HepG2 (cell line): ENCODE data around the gene DOP1B. TPM values are rescaled to one million over a fixed set of nuclear protein-coding genes. Genes with fewer than 3 reads are reported as not detected.

Source experiments
- ATAC-seq: fragments of 200-7000 bp; cut with Tn5 transposase; 3 replicates; pipeline ENCODE4 v1.9.1; 2020; ENCODE audit warnings: mild to moderate bottlenecking, moderate library complexity
- BruUV-seq: library from RNA; stranded (reverse); fragments of 400-500 nt; replicated peaks from 2 replicates; lab custom pipeline; 2021; lab: Mats Ljungman, UMichigan
- CTCF ChIA-PET: fragments of 300-600 bp; formaldehyde crosslinking; extraction: SDS; loops from one replicate; lab custom pipeline; 2021; ENCODE audit warnings: low total read pairs, inconsistent platforms, low intra/inter-chr PET ratio; lab: Yijun Ruan, JAX
- POLR2A ChIA-PET: fragments of 350-600 bp; sonication (Branson Sonifier 250); formaldehyde crosslinking; loops from one replicate; lab custom pipeline; 2020; ENCODE audit warnings: antibody characterized with exemption, inconsistent platforms; lab: Yijun Ruan, JAX
- DNase-seq: peaks from one replicate; pipeline ENCODE4 v3.0.0-alpha.2; 2015; ENCODE audit warnings: low spot score
- FAIRE-seq: peaks from 3 replicates; lab custom pipeline; 2011; peaks lifted over from hg19 to GRCh38; lab: Jason Lieb, UNC
- H2AFZ ChIP-seq: one replicate; pipeline ENCODE4 v1.6.1; 2011; ENCODE audit warnings: low read length, inconsistent platforms
- H3K27ac ChIP-seq: fragments of 300-600 bp; 3 replicates; pipeline ENCODE4 v1.8.0; 2011; ENCODE audit warnings: mixed run types, mild to moderate bottlenecking, mixed read lengths, low read length, inconsistent platforms; ENCODE audit not compliant: insufficient read depth; ENCODE audit errors: extremely low read length
- H3K27me3 ChIP-seq, 2 experiments: fragments of 200-600 bp in 1 of 2; 2 replicates in 1 of 2; 3 replicates in 1 of 2; pipeline versions ENCODE4 v1.6.0 to v1.8.0; 2011; ENCODE audit warnings: low read length in 2 of 2, mild to moderate bottlenecking in 2 of 2, moderate library complexity in 2 of 2, inconsistent platforms in 1 of 2; ENCODE audit not compliant: insufficient read depth in 2 of 2, control insufficient read depth in 1 of 2
- H3K36me3 ChIP-seq, 2 experiments: fragments of 200-600 bp in 1 of 2; replicated peaks in 1 of 2; 2 replicates in 1 of 2; 3 replicates in 1 of 2; pipeline versions ENCODE4 v1.5.1 to v1.8.0; 2011; ENCODE audit warnings: low read length in 2 of 2, inconsistent platforms in 1 of 2; ENCODE audit not compliant: insufficient read depth in 2 of 2, control insufficient read depth in 1 of 2
- H3K4me1 ChIP-seq: 2 replicates; pipeline ENCODE4 v1.5.1; 2012; ENCODE audit warnings: low read length, inconsistent platforms; ENCODE audit not compliant: insufficient read depth
- H3K4me2 ChIP-seq: 2 replicates; pipeline ENCODE4 v1.6.0; 2011; ENCODE audit warnings: low read depth, low read length, inconsistent platforms
- H3K4me3 ChIP-seq, 3 experiments: fragments of 200-600 bp in 1 of 3; sonication (generic), shearing (Covaris generic) in 1 of 3; replicated peaks in 1 of 3; 2 replicates each; pipeline ENCODE4 v1.5.1; 2011 to 2016; ENCODE audit warnings: low read length in 3 of 3, inconsistent platforms in 2 of 3, low read depth in 2 of 3, mild to moderate bottlenecking in 2 of 3, control low read depth in 1 of 3, mixed read lengths in 1 of 3; ENCODE audit not compliant: insufficient read depth in 1 of 3
- H3K79me2 ChIP-seq: one replicate; pipeline ENCODE4 v1.6.1; 2011; ENCODE audit warnings: low read length, inconsistent platforms; ENCODE audit not compliant: insufficient read depth
- H3K9ac ChIP-seq: 2 replicates; pipeline ENCODE4 v1.6.0; 2011; ENCODE audit warnings: mild to moderate bottlenecking, low read depth, low read length, inconsistent platforms; ENCODE audit not compliant: insufficient read depth
- H3K9me3 ChIP-seq: 2 replicates; pipeline ENCODE4 v1.5.1; 2012; ENCODE audit warnings: mild to moderate bottlenecking, low read length
- H4K20me1 ChIP-seq: 2 replicates; pipeline ENCODE4 v1.6.0; 2011; ENCODE audit warnings: inconsistent platforms, mild to moderate bottlenecking, low read length, moderate library complexity; ENCODE audit not compliant: insufficient read depth
- CBX5 ChIP-seq: sonication (generic); formaldehyde crosslinking; IDR thresholded peaks from 2 replicates; pipeline ENCODE4 v1.4.0; 2020; ENCODE audit warnings: missing genetic modification reagents, borderline replicate concordance
- CHD2 ChIP-seq: IDR thresholded peaks from 2 replicates; pipeline ENCODE4 v1.6.1; 2011; ENCODE audit warnings: low read depth, low read length, improper control_type of control experiment
- KLF11 ChIP-seq: IDR thresholded peaks from 2 replicates; pipeline ENCODE4 v1.6.1; 2016; ENCODE audit warnings: missing compliant biosample characterization
- RXRA ChIP-seq: sonication (generic); formaldehyde crosslinking; IDR thresholded peaks from 2 replicates; pipeline ENCODE4 v1.5.1; 2020; ENCODE audit warnings: missing genetic modification reagents
- ZFY ChIP-seq: sonication (generic); formaldehyde crosslinking; IDR thresholded peaks from 2 replicates; pipeline ENCODE4 v1.4.0; 2020; ENCODE audit warnings: missing genetic modification reagents
- ZNF558 ChIP-seq: sonication (generic); formaldehyde crosslinking; IDR thresholded peaks from 2 replicates; pipeline ENCODE4 v1.9.0; 2022; ENCODE audit warnings: mild to moderate bottlenecking, missing genetic modification reagents, borderline replicate concordance
- ZNF761 ChIP-seq: sonication (generic); formaldehyde crosslinking; conservative IDR thresholded peaks from 2 replicates; pipeline ENCODE4 v1.4.0; 2020; ENCODE audit warnings: mild to moderate bottlenecking, missing genetic modification reagents
- ZNF816 ChIP-seq: sonication (generic); formaldehyde crosslinking; IDR thresholded peaks from 2 replicates; pipeline ENCODE4 v1.8.0; 2022; ENCODE audit warnings: missing genetic modification reagents, mild to moderate bottlenecking, borderline replicate concordance
- WGBS: methylation state at CpG from one replicate; pipeline ENCODE4 v1.1.6; 2017; ENCODE audit warnings: low lambda C conversion rate; 5-methylcytosine and 5-hydroxymethylcytosine counted together
- in situ Hi-C: cut with HindIII; loops from 2 replicates; pipeline ENCODE4 v1.10.0; 2017; ENCODE audit warnings: low pct_unique_long_range_greater_than_20kb; ENCODE audit not compliant: extremely low pct_ligation_motif_present
- intact Hi-C: fragments of 100-400 bp; cut with micrococcal nuclease; formaldehyde crosslinking; loops from one replicate; pipeline ENCODE4 v1.10.0; 2022; ENCODE audit not compliant: unreplicated experiment
- polyA plus RNA-seq, 8 experiments: library from polyadenylated mRNA; depleted of rRNA in 3 of 8; stranded (reverse) in 7 of 8; unstranded in 1 of 8; fragments of >200 nt; fragmentation: Illumina TruSeq in 4 of 8; extraction: Trizol in 4 of 8; gene quantifications; 2 replicates each; pipeline versions ENCODE4 v1.2.1 to v1.2.3, GENCODE V29; 2011 to 2016; ENCODE audit warnings: low read depth in 4 of 8, missing spikeins in 1 of 8, mixed read lengths in 1 of 8; ENCODE audit not compliant: insufficient read depth in 1 of 8
- total RNA-seq, 5 experiments: library from RNA; depleted of rRNA; stranded (reverse); fragments of >200 nt; fragmentation: Illumina TruSeq; extraction: Trizol; gene quantifications; 2 replicates each; pipeline ENCODE4 v1.2.3, GENCODE V29; 2016; ENCODE audit warnings: low read depth in 1 of 5
- TF ChIP-seq, protein P1 (sequence below): fragments of 450-650 bp; IDR thresholded peaks from 2 replicates; pipeline ENCODE4 v1.6.1; 2016
- TF ChIP-seq, protein P2 (sequence below): sonication (generic); formaldehyde crosslinking; IDR thresholded peaks from 2 replicates; pipeline ENCODE4 v1.4.0; 2020; ENCODE audit warnings: missing genetic modification reagents
- TF ChIP-seq, protein P3 (sequence below): sonication (generic); formaldehyde crosslinking; IDR thresholded peaks from 2 replicates; pipeline ENCODE4 v1.4.0; 2020; ENCODE audit warnings: missing genetic modification reagents

Gene DOP1B
- total and polyA plus RNA-seq, 2 of the 13 experiments (the other 11 are each of a cell fraction or from before 2014, with no cell fraction given): 2.8 to 3.2 TPM

DNA sequence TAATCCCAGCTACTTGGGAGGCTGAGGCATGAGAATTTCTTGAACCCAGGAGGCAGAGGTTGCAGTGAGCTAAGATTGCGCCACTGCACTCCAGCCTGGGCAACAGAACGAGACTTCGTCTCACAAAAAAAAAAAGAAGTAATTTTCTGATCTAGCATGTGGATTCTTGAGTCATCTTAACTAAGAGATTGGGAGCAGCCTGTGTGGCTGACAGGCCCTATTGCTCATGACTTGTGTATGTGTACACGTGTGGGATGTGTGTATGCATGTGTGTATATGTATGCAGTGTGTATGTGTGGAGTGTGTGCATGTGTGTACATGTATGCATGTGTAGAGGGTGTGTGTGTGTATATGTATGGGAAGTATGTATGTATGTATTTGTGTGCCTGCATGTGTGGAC, 29.5 kb downstream of the DOP1B start:
- Histone ChIP-seq H3K9me3 (no peaks in the 10 kb centered on the region), H3K79me2 (no peaks in the 10 kb centered on the region), H3K27ac (no peak overlapping the region), H3K9ac (no peak overlapping the region), H4K20me1 (no peaks in the 10 kb centered on the region), H3K4me3 (no peak overlapping the region), H3K4me1 (peaks cover 16% of the 10 kb centered on the region), H3K4me2 (no peak overlapping the region), H3K27me3 (no peaks in the 10 kb centered on the region), H3K36me3 (no peaks in the 10 kb centered on the region; a peak in 2 of 5 replicates), H2AFZ (no peak overlapping the region)
- intact Hi-C loops: no loop called here
- FAIRE-seq (no peak), DNase-seq (no peak), ATAC-seq (no peak)
- TF ChIP-seq RXRA (CRISPR knock-in tag): no peak
- TF ChIP-seq, protein P1, sequence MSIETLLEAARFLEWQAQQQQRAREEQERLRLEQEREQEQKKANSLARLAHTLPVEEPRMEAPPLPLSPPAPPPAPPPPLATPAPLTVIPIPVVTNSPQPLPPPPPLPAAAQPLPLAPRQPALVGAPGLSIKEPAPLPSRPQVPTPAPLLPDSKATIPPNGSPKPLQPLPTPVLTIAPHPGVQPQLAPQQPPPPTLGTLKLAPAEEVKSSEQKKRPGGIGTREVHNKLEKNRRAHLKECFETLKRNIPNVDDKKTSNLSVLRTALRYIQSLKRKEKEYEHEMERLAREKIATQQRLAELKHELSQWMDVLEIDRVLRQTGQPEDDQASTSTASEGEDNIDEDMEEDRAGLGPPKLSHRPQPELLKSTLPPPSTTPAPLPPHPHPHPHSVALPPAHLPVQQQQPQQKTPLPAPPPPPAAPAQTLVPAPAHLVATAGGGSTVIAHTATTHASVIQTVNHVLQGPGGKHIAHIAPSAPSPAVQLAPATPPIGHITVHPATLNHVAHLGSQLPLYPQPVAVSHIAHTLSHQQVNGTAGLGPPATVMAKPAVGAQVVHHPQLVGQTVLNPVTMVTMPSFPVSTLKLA: peak; percentile 53; the same call in 1 of the 2 replicates
- in situ Hi-C loops: no loop called here
- BruUV-seq: no TSS peak
- ChIA-PET POLR2A (no interaction called here), CTCF (no interaction called here)
- 97% methylated on average over 4 of the region's 4 CpGs for WGBS

DNA sequence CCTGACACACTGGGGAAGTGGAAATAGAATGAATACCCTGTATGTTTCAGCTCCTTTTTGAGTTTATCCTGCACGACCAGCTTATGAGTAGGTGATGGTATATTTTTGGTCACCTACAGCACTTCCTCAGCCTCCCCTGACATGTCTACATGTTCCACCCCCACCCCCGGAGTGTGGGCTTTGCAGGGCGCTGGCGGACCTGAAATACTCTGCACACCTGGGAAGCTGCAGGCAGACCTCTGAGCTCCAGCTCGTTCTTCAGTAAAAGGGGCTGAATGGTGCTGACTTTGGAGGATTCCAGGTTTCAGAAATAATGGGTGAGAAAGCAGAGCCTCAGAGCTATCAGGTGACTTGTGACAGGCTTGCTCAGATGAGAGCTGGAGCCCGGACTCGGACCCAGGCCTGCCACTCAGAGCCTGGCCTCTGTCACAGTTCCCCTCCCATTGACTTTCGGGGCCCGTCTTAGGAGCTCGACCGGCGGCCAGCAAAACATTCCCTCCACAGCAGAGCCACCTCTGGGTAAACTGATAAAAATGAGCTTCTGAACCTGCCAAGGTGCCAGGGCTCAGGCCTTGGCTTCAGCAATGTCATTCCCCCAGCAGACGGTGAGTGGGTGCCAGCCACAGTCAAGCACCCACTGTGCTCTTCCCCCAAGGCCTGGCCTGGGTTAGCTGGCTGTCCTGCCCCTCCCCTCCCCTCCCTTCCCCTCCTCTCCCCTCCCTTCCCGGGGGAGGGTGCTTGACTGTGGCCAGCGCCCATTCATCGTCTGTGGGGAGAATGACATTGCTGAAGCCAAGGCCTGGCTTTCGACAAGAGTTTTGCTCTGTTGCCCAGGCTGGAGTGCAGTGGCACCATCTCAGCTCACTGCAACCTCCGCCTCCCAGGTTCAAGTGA, 30.1 kb downstream of the DOP1B start:
- no peak overlapping the region for H3K9ac ChIP-seq
- WGBS: 97% methylated on average over 4 of the region's 18 CpGs
- no TSS peak for BruUV-seq
- H3K9me3 ChIP-seq: no peaks in the 10 kb centered on the region
- ATAC-seq (no peak), FAIRE-seq (no peak), DNase-seq (no peak)
- H2AFZ ChIP-seq: no peak overlapping the region
- H3K4me3 ChIP-seq: no peak overlapping the region
- CTCF ChIA-PET: no interaction called here
- no peaks in the 10 kb centered on the region for H3K27me3 ChIP-seq
- POLR2A ChIA-PET: no interaction called here
- H3K27ac ChIP-seq: no peak overlapping the region
- intact Hi-C loops: no loop called here
- peaks cover 16% of the 10 kb centered on the region for H3K4me1 ChIP-seq
- no peak overlapping the region for H3K4me2 ChIP-seq
- H3K79me2 ChIP-seq: no peaks in the 10 kb centered on the region
- H3K36me3 ChIP-seq: no peaks in the 10 kb centered on the region; a peak in 1 of 5 replicates
- H4K20me1 ChIP-seq: no peaks in the 10 kb centered on the region
- in situ Hi-C loops: no loop called here
- TF ChIP-seq, protein P2, sequence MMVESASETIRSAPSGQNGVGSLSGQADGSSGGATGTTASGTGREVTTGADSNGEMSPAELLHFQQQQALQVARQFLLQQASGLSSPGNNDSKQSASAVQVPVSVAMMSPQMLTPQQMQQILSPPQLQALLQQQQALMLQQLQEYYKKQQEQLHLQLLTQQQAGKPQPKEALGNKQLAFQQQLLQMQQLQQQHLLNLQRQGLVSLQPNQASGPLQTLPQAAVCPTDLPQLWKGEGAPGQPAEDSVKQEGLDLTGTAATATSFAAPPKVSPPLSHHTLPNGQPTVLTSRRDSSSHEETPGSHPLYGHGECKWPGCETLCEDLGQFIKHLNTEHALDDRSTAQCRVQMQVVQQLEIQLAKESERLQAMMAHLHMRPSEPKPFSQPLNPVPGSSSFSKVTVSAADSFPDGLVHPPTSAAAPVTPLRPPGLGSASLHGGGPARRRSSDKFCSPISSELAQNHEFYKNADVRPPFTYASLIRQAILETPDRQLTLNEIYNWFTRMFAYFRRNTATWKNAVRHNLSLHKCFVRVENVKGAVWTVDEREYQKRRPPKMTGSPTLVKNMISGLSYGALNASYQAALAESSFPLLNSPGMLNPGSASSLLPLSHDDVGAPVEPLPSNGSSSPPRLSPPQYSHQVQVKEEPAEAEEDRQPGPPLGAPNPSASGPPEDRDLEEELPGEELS (CRISPR knock-in tag): no peak
- TF ChIP-seq CBX5 (no peak), ZNF816 (CRISPR knock-in tag) (no peak), KLF11 (no peak), ZNF761 (CRISPR knock-in tag) (no peak), ZNF558 (CRISPR knock-in tag) (no peak), ZFY (CRISPR knock-in tag) (no peak), CHD2 (no peak)
- TF ChIP-seq, protein P3, sequence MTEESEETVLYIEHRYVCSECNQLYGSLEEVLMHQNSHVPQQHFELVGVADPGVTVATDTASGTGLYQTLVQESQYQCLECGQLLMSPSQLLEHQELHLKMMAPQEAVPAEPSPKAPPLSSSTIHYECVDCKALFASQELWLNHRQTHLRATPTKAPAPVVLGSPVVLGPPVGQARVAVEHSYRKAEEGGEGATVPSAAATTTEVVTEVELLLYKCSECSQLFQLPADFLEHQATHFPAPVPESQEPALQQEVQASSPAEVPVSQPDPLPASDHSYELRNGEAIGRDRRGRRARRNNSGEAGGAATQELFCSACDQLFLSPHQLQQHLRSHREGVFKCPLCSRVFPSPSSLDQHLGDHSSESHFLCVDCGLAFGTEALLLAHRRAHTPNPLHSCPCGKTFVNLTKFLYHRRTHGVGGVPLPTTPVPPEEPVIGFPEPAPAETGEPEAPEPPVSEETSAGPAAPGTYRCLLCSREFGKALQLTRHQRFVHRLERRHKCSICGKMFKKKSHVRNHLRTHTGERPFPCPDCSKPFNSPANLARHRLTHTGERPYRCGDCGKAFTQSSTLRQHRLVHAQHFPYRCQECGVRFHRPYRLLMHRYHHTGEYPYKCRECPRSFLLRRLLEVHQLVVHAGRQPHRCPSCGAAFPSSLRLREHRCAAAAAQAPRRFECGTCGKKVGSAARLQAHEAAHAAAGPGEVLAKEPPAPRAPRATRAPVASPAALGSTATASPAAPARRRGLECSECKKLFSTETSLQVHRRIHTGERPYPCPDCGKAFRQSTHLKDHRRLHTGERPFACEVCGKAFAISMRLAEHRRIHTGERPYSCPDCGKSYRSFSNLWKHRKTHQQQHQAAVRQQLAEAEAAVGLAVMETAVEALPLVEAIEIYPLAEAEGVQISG (CRISPR knock-in tag): no peak
